ENCODE data around the gene VSX1. TPM values are rescaled to one million over a fixed set of nuclear protein-coding genes. Genes with fewer than 3 reads are reported as not detected.

VSX1 gene
- polyA plus RNA-seq, 1 donor (not counting 4 experiments of a cell fraction or from before 2014, with no cell fraction given) = not detected

- no peaks in the 10 kb centered on the region for H3K79me2 ChIP-seq (ENCODE audit: control insufficient read depth, insufficient read depth, low read length)
- peaks cover under 1% of the 10 kb centered on the region for H3K27me3 ChIP-seq (ENCODE audit: control insufficient read depth, extremely low read depth, insufficient read depth, low read length)
- H3K4me1 ChIP-seq (ENCODE audit: control insufficient read depth, extremely low read depth, insufficient read depth, low read length) = no peaks in the 10 kb centered on the region
- TF ChIP-seq EZH2 (IDR thresholded peaks at IDR 0.05; ENCODE audit: low read length) = no peak
- no peak for TF ChIP-seq CTCF (optimal IDR thresholded peaks at IDR 0.05 in 1 of 3, IDR thresholded peaks at IDR 0.05 in 1 of 3, conservative IDR thresholded peaks at IDR 0.05 in 1 of 3; ENCODE audit: extremely low read depth in 1 of 3, insufficient read depth in 2 of 3, low read length in 3 of 3)
- no peak for FAIRE-seq
- H3K9ac ChIP-seq (ENCODE audit: control insufficient read depth, extremely low read depth, insufficient read depth, low read length) = no peak overlapping the region
- H2AFZ ChIP-seq (ENCODE audit: control insufficient read depth, low read length) = no peak overlapping the region
- DNase-seq (ENCODE audit: low read depth, low spot score) = no peak
- H3K36me3 ChIP-seq (ENCODE audit: control insufficient read depth in 2 of 2, extremely low read depth in 1 of 2, insufficient read depth in 2 of 2, low read length in 2 of 2) = no peaks in the 10 kb centered on the region
- H3K9me3 ChIP-seq (ENCODE audit: control insufficient read depth, low read depth, low read length) = no peaks in the 10 kb centered on the region
- no peak overlapping the region for H3K4me3 ChIP-seq (ENCODE audit: control insufficient read depth in 2 of 3, extremely low read depth in 1 of 3, insufficient read depth in 2 of 3, low read depth in 1 of 3, low read length in 3 of 3)
- no peak overlapping the region for H3K4me2 ChIP-seq (ENCODE audit: control insufficient read depth, extremely low read depth, insufficient read depth, low read depth, low read length)
- no peaks in the 10 kb centered on the region for H4K20me1 ChIP-seq (ENCODE audit: control insufficient read depth, extremely low read depth, insufficient read depth, low read length)
- H3K27ac ChIP-seq (ENCODE audit: control insufficient read depth, insufficient read depth, low read length) = no peak overlapping the region
- H3K9me1 ChIP-seq (ENCODE audit: control insufficient read depth, extremely low read depth, insufficient read depth, low read length) = no peaks in the 10 kb centered on the region
- dilution Hi-C loops (cut with MboI; ENCODE audit: extremely low pct_ligation_motif_present, low sequenced_read_pairs) = no loop called here
Observed at GRCh38 chr20:25125636-25126035, 43.7 kb upstream of the VSX1 start.

- dilution Hi-C loops (cut with MboI; ENCODE audit: extremely low pct_ligation_motif_present, low sequenced_read_pairs) = no loop called here
- H3K4me2 ChIP-seq (ENCODE audit: control insufficient read depth, extremely low read depth, insufficient read depth, low read depth, low read length) = no peak overlapping the region
- DNase-seq (ENCODE audit: low read depth, low spot score) = no peak
- H3K9ac ChIP-seq (ENCODE audit: control insufficient read depth, extremely low read depth, insufficient read depth, low read length) = no peak overlapping the region
- no peak for FAIRE-seq
- H3K9me3 ChIP-seq (ENCODE audit: control insufficient read depth, low read depth, low read length) = no peaks in the 10 kb centered on the region
- H4K20me1 ChIP-seq (ENCODE audit: control insufficient read depth, extremely low read depth, insufficient read depth, low read length) = no peaks in the 10 kb centered on the region
- H3K79me2 ChIP-seq (ENCODE audit: control insufficient read depth, insufficient read depth, low read length) = no peaks in the 10 kb centered on the region
- H3K4me1 ChIP-seq (ENCODE audit: control insufficient read depth, extremely low read depth, insufficient read depth, low read length) = no peaks in the 10 kb centered on the region
- no peaks in the 10 kb centered on the region for H3K36me3 ChIP-seq (ENCODE audit: control insufficient read depth in 2 of 2, extremely low read depth in 1 of 2, insufficient read depth in 2 of 2, low read length in 2 of 2)
- H3K9me1 ChIP-seq (ENCODE audit: control insufficient read depth, extremely low read depth, insufficient read depth, low read length) = no peaks in the 10 kb centered on the region
- H3K27me3 ChIP-seq (ENCODE audit: control insufficient read depth, extremely low read depth, insufficient read depth, low read length) = peaks cover 14% of the 10 kb centered on the region
- no peak for TF ChIP-seq CTCF (optimal IDR thresholded peaks at IDR 0.05 in 1 of 3, IDR thresholded peaks at IDR 0.05 in 1 of 3, conservative IDR thresholded peaks at IDR 0.05 in 1 of 3; ENCODE audit: extremely low read depth in 1 of 3, insufficient read depth in 2 of 3, low read length in 3 of 3)
- TF ChIP-seq EZH2 (IDR thresholded peaks at IDR 0.05; ENCODE audit: low read length) = no peak
- no peak overlapping the region for H3K4me3 ChIP-seq (ENCODE audit: control insufficient read depth in 2 of 3, extremely low read depth in 1 of 3, insufficient read depth in 2 of 3, low read depth in 1 of 3, low read length in 3 of 3)
- H2AFZ ChIP-seq (ENCODE audit: control insufficient read depth, low read length) = no peak overlapping the region
- no peak overlapping the region for H3K27ac ChIP-seq (ENCODE audit: control insufficient read depth, insufficient read depth, low read length)
Observed at GRCh38 chr20:25120920-25121319, 39.0 kb upstream of the VSX1 start.
